Islet of Langerhans (tissue), 1 donor: ENCODE results near the gene EMC10.
"Not testable (repeated sequence)": the region's sequence is repeated elsewhere in the genome, so short reads cannot be mapped to it uniquely, and the experiment has no call there.

ENCODE experiments used
- FAIRE-seq: peaks from one replicate; lab custom pipeline; 2011; peaks lifted over from hg19 to GRCh38; lab: Jason Lieb, UNC

Gene EMC10

GRCh38 chr19:50515168-50515561 lies 38.9 kb downstream of the EMC10 start:
- FAIRE-seq: no peak

- FAIRE-seq: no peak
Measured at GRCh38 chr19:50516456-50516855, 40.1 kb downstream of the EMC10 start.

- FAIRE-seq: no peak
Measured at GRCh38 chr19:50516964-50517703, 40.8 kb downstream of the EMC10 start.

GRCh38 chr19:50517704-50518075 lies 41.4 kb downstream of the EMC10 start:
- no peak for FAIRE-seq

GRCh38 chr19:50518091-50519005 lies 42.0 kb downstream of the EMC10 start:
- no peak for FAIRE-seq

- FAIRE-seq: no peak
Measured at GRCh38 chr19:50519006-50519575, 42.8 kb downstream of the EMC10 start.

GRCh38 chr19:50520822-50521465 lies 44.6 kb downstream of the EMC10 start:
- no peak for FAIRE-seq

GRCh38 chr19:50522881-50523280 lies 46.6 kb downstream of the EMC10 start:
- FAIRE-seq: no peak

- not testable (repeated sequence) for FAIRE-seq
Measured at GRCh38 chr19:50528052-50528451, 51.7 kb downstream of the EMC10 start.

- no peak for FAIRE-seq
Measured at GRCh38 chr19:50531171-50531612, 54.9 kb downstream of the EMC10 start.

GRCh38 chr19:50532952-50533351 lies 56.6 kb downstream of the EMC10 start:
- no peak for FAIRE-seq

- FAIRE-seq: no peak
Measured at GRCh38 chr19:50534478-50534877, 58.2 kb downstream of the EMC10 start.

- no peak for FAIRE-seq
Measured at GRCh38 chr19:50535672-50536187, 59.4 kb downstream of the EMC10 start.

GRCh38 chr19:50536662-50537305 lies 60.5 kb downstream of the EMC10 start:
- no peak for FAIRE-seq

- FAIRE-seq: no peak
Measured at GRCh38 chr19:50537306-50537685, 61.0 kb downstream of the EMC10 start.

GRCh38 chr19:50537769-50538230 lies 61.5 kb downstream of the EMC10 start:
- no peak for FAIRE-seq
